ENCODE results near the gene ITGA3. TPM values are rescaled to one million over a fixed set of nuclear protein-coding genes. Genes with fewer than 3 reads are reported as not detected.
"Not testable (repeated sequence)": the region's sequence is repeated elsewhere in the genome, so short reads cannot be mapped to it uniquely, and the experiment has no call there.

Gene ITGA3
- total and polyA plus RNA-seq, 3 donors from 2014 or later = 20.0 to 30.7 (median 24.2) TPM

- TF ChIP-seq POLR2A (IDR thresholded peaks at IDR 0.05) (no peak), CTCF (IDR thresholded peaks at IDR 0.05) (no peak)
- Histone ChIP-seq H3K4me3 (no peak overlapping the region), H3K4me1 (peaks cover 6% of the 10 kb centered on the region), H3K27me3 (no peaks in the 10 kb centered on the region), H3K36me3 (ENCODE audit: low read depth, missing control alignments) (no peaks in the 10 kb centered on the region), H3K9me3 (no peaks in the 10 kb centered on the region), H3K27ac (no peak overlapping the region)
- no peak for DNase-seq
- intact Hi-C loops (cut with DNase I; ENCODE audit: low total_unique reads) = no loop called here
- 100% methylated on average over 1 of the region's 1 CpG for WGBS, 2 donors
Observed at GRCh38 chr17:50035945-50036344, 20.0 kb upstream of the ITGA3 start.

GRCh38 chr17:50036455-50037261 is 19.3 kb upstream of the ITGA3 start:
- H3K27me3 ChIP-seq = no peaks in the 10 kb centered on the region
- H3K4me1 ChIP-seq = peaks cover 6% of the 10 kb centered on the region
- DNase-seq = no peak
- 65% methylated on average over 6 to 11 of the region's 11 CpGs for whole genome bisulfite sequencing, 2 donors
- no peak overlapping the region for H3K4me3 ChIP-seq
- H3K36me3 ChIP-seq (ENCODE audit: low read depth, missing control alignments) = no peaks in the 10 kb centered on the region
- H3K9me3 ChIP-seq = no peaks in the 10 kb centered on the region
- no peak overlapping the region for H3K27ac ChIP-seq
- TF ChIP-seq CTCF (IDR thresholded peaks at IDR 0.05) = no peak
- no peak for TF ChIP-seq POLR2A (IDR thresholded peaks at IDR 0.05)
- intact Hi-C loops (cut with DNase I; ENCODE audit: low total_unique reads) = no loop called here

- H3K4me1 ChIP-seq = peaks cover 6% of the 10 kb centered on the region
- H3K27ac ChIP-seq = no peak overlapping the region
- no peaks in the 10 kb centered on the region for H3K36me3 ChIP-seq (ENCODE audit: low read depth, missing control alignments)
- H3K27me3 ChIP-seq = no peaks in the 10 kb centered on the region
- WGBS, 2 donors = 61 to 82% methylated on average over 8 to 14 of the region's 14 CpGs
- H3K9me3 ChIP-seq = no peaks in the 10 kb centered on the region
- TF ChIP-seq CTCF (IDR thresholded peaks at IDR 0.05) (no peak), POLR2A (IDR thresholded peaks at IDR 0.05) (no peak)
- intact Hi-C loops (cut with DNase I; ENCODE audit: low total_unique reads) = no loop called here
- peak; percentile 52 for DNase-seq
- no peak overlapping the region for H3K4me3 ChIP-seq
Observed at GRCh38 chr17:50037321-50038107, 18.4 kb upstream of the ITGA3 start.

- Histone ChIP-seq H3K27ac (no peak overlapping the region), H3K36me3 (ENCODE audit: low read depth, missing control alignments) (no peaks in the 10 kb centered on the region), H3K27me3 (no peaks in the 10 kb centered on the region), H3K9me3 (no peaks in the 10 kb centered on the region), H3K4me3 (no peak overlapping the region), H3K4me1 (peaks cover 6% of the 10 kb centered on the region)
- WGBS, 2 donors = 70 to 94% methylated on average over 4 of the region's 4 CpGs
- no peak for DNase-seq
- TF ChIP-seq POLR2A (IDR thresholded peaks at IDR 0.05) = no peak
- no peak for TF ChIP-seq CTCF (IDR thresholded peaks at IDR 0.05)
- intact Hi-C loops (cut with DNase I; ENCODE audit: low total_unique reads) = no loop called here
Observed at GRCh38 chr17:50039058-50039457, 16.9 kb upstream of the ITGA3 start.

- DNase-seq; H3K4me1 ChIP-seq; H3K9me3 ChIP-seq; H3K27ac ChIP-seq; H3K36me3 ChIP-seq (ENCODE audit: low read depth, missing control alignments); H3K4me3 ChIP-seq; intact Hi-C loops (cut with DNase I; ENCODE audit: low total_unique reads); H3K27me3 ChIP-seq: not testable (repeated sequence)
- 89 to 92% methylated on average over 5 of the region's 5 CpGs for WGBS, 2 donors
Observed at GRCh38 chr17:50040496-50040895, 15.4 kb upstream of the ITGA3 start.

Measured in testis (tissue), 3 donors.